GM12878 (cell line): ENCODE results near the gene ANKMY1. TPM values are rescaled to one million over a fixed set of nuclear protein-coding genes. Genes with fewer than 3 reads are reported as not detected.

Experiments used
- ATAC-seq: fragments of 200-7000 bp; cut with Tn5 transposase; 3 replicates; pipeline ENCODE4 v1.9.1; 2020; ENCODE audit warnings: mild to moderate bottlenecking, moderate library complexity
- BruUV-seq: library from RNA; stranded (reverse); fragments of 400-500 nt; replicated peaks from 2 replicates; lab custom pipeline; 2021; lab: Mats Ljungman, UMichigan
- CTCF ChIA-PET: fragments of 300-600 bp; sonication (Branson Sonifier 250); formaldehyde crosslinking; extraction: SDS; loops from one replicate; lab custom pipeline; 2021; ENCODE audit warnings: inconsistent platforms; lab: Yijun Ruan, JAX
- POLR2A ChIA-PET: fragments of 350-600 bp; formaldehyde crosslinking; extraction: SDS; loops from one replicate; lab custom pipeline; 2021; ENCODE audit warnings: inconsistent platforms; lab: Charles Lee
- RAD21 ChIA-PET: fragments of 300-600 bp; sonication (Branson Sonifier 250); formaldehyde crosslinking; loops from one replicate; lab custom pipeline; 2023; ENCODE audit warnings: antibody characterized with exemption; ENCODE audit not compliant: unreplicated experiment; lab: Charles Lee
- SMC1A ChIA-PET: fragments of 300-600 bp; sonication (Branson Sonifier 250); formaldehyde crosslinking; loops from one replicate; lab custom pipeline; 2023; ENCODE audit not compliant: unreplicated experiment, uncharacterized antibody; lab: Charles Lee
- DNase-seq: peaks from one replicate; pipeline ENCODE4 v3.0.0-alpha.2; 2011; ENCODE audit warnings: low read depth, low spot score
- FAIRE-seq: peaks from 3 replicates; lab custom pipeline; 2011; peaks lifted over from hg19 to GRCh38; lab: Jason Lieb, UNC
- H2AFZ ChIP-seq: 2 replicates; pipeline ENCODE4 v1.6.0; 2011; ENCODE audit warnings: low read depth, low read length, control low read depth; ENCODE audit not compliant: control insufficient read depth
- H3K27ac ChIP-seq: 2 replicates; pipeline ENCODE4 v1.5.1; 2011; ENCODE audit warnings: control low read depth; ENCODE audit not compliant: control insufficient read depth, insufficient read depth
- H3K27me3 ChIP-seq, 2 experiments: replicated peaks in 1 of 2; 2 replicates each; pipeline versions ENCODE4 v1.6.0 to v1.6.1; 2011; ENCODE audit warnings: low read length in 1 of 2; ENCODE audit not compliant: control insufficient read depth in 2 of 2, insufficient read depth in 2 of 2
- H3K36me3 ChIP-seq, 2 experiments: 2 replicates each; pipeline ENCODE4 v1.5.1; 2011; ENCODE audit warnings: low read length in 1 of 2; ENCODE audit not compliant: control insufficient read depth in 2 of 2, insufficient read depth in 2 of 2
- H3K4me1 ChIP-seq: 2 replicates; pipeline ENCODE4 v1.6.1; 2011; ENCODE audit warnings: mild to moderate bottlenecking, low read length, moderate library complexity, mixed read lengths; ENCODE audit not compliant: control insufficient read depth, insufficient read depth
- H3K4me2 ChIP-seq: 2 replicates; pipeline ENCODE4 v1.6.0; 2011; ENCODE audit warnings: control low read depth; ENCODE audit not compliant: control insufficient read depth, insufficient read depth
- H3K4me3 ChIP-seq: fragments of 200-600 bp; sonication (generic); 2 replicates; pipeline ENCODE4 v1.5.1; 2016
- H3K79me2 ChIP-seq: 2 replicates; pipeline ENCODE4 v1.6.0; 2011; ENCODE audit warnings: low read length; ENCODE audit not compliant: control insufficient read depth, insufficient read depth
- H3K9ac ChIP-seq: 2 replicates; pipeline ENCODE4 v1.8.0; 2011; ENCODE audit warnings: low read length, control low read depth, mixed read lengths; ENCODE audit not compliant: control insufficient read depth, insufficient read depth
- H3K9me3 ChIP-seq: replicated peaks from 3 replicates; pipeline ENCODE4 v1.5.1; 2011; ENCODE audit warnings: mild to moderate bottlenecking, low read length; ENCODE audit not compliant: control insufficient read depth, insufficient read depth
- H4K20me1 ChIP-seq: 2 replicates; pipeline ENCODE4 v1.6.0; 2011; ENCODE audit not compliant: control insufficient read depth, insufficient read depth
- BMI1 ChIP-seq: fragments of 450-650 bp; IDR thresholded peaks from 2 replicates; pipeline ENCODE4 v1.6.1; 2016; ENCODE audit warnings: mild to moderate bottlenecking, moderate library complexity, borderline replicate concordance
- whole genome bisulfite sequencing: methylation state at CpG from one replicate; pipeline ENCODE4 v1.1.6; 2016; ENCODE audit warnings: low lambda C conversion rate; ENCODE audit not compliant: insufficient replicate concordance, insufficient coverage; ENCODE audit errors: missing lambda C conversion rate; 5-methylcytosine and 5-hydroxymethylcytosine counted together
- in situ Hi-C: fragments of 300-500 bp; cut with MboI; formaldehyde crosslinking; loops from 9 replicates; pipeline ENCODE4 v1.14.3; 2018; ENCODE audit warnings: mixed read lengths
- intact Hi-C: fragments of 100-400 bp; cut with micrococcal nuclease; formaldehyde crosslinking; loops from one replicate; pipeline ENCODE4 v1.14.2; 2022; ENCODE audit not compliant: unreplicated experiment
- polyA plus RNA-seq, 11 experiments: library from polyadenylated mRNA; depleted of rRNA in 4 of 11; unstranded in 6 of 11; stranded (reverse) in 5 of 11; fragments of >200 nt; fragmentation: Nextera tagmentation in 4 of 11; fragmentation: Illumina TruSeq in 1 of 11; extraction: Ambion mirVana in 4 of 11; extraction: Trizol in 1 of 11; gene quantifications; 1 replicate in 1 of 11; 2 replicates in 10 of 11; pipeline versions ENCODE4 v1.2.1 to v1.2.3, GENCODE V29; 2011 to 2016; ENCODE audit warnings: inconsistent platforms in 2 of 11, missing spikeins in 2 of 11, low read depth in 1 of 11
- total RNA-seq, 4 experiments: library from RNA; depleted of rRNA in 3 of 4; stranded (reverse); fragments of >200 nt in 3 of 4; fragmentation: Illumina TruSeq in 1 of 4; extraction: Trizol in 1 of 4; gene quantifications; 2 replicates each; pipeline versions ENCODE4 v1.2.1 to v1.2.3, GENCODE V29; 2013 to 2021
- TF ChIP-seq, protein P1 (sequence below): fragments of 450-650 bp; IDR thresholded peaks from 2 replicates; pipeline ENCODE4 v1.6.1; 2016; ENCODE audit warnings: mild to moderate bottlenecking, moderate library complexity, borderline replicate concordance

The ANKMY1 gene
- total and polyA plus RNA-seq, 10 of the 15 experiments (the other 5 are each of a cell fraction or from before 2014, with no cell fraction given): 1.1 to 15.3 (median 11.1) TPM

DNA sequence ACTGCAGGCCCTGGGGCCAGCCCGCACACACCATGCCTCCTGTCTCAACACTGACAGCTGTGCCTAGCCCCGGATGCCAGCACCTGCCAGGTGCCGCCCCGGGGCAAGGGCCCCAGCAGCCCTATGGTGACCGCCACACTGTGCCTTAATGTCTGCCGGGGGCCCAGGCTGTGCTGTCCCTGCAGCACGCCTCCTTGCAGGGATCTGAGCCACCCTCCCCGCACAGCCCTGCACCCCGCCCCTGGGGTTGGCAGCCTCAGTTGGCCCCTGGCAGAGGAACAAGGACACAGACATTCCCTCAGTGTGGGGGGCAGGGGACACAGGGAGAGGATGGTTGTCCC is 20.3 kb upstream of the ANKMY1 start:
- Histone ChIP-seq H4K20me1 (no peaks in the 10 kb centered on the region; the same call in 1 of the 2 replicates), H3K9ac (no peak overlapping the region), H3K79me2 (peaks cover 6% of the 10 kb centered on the region), H3K4me2 (no peak overlapping the region), H3K27ac (no peak overlapping the region), H3K27me3 (no peaks in the 10 kb centered on the region), H3K9me3 (no peaks in the 10 kb centered on the region; the same call in 2 of the 3 replicates), H3K4me3 (no peak overlapping the region), H2AFZ (no peak overlapping the region), H3K36me3 (peaks cover 0 to 7% of the 10 kb centered on the region in 2 experiments; a peak in 3 of 4 replicates), H3K4me1 (peaks cover 27% of the 10 kb centered on the region)
- ChIA-PET SMC1A (no interaction called here), POLR2A (interaction anchor here (1.3 kb wide), 1 partner anchor 12 kb away, joined by 4 read pairs; no protein-coding TSS in a partner anchor), RAD21 (no interaction called here), CTCF (no interaction called here)
- ATAC-seq (no peak), DNase-seq (no peak), FAIRE-seq (no peak)
- WGBS: 98% methylated on average over 9 of the region's 9 CpGs
- in situ Hi-C loops (no loop called here), intact Hi-C loops (no loop called here)
- no TSS peak for BruUV-seq
- TF ChIP-seq, protein P1, sequence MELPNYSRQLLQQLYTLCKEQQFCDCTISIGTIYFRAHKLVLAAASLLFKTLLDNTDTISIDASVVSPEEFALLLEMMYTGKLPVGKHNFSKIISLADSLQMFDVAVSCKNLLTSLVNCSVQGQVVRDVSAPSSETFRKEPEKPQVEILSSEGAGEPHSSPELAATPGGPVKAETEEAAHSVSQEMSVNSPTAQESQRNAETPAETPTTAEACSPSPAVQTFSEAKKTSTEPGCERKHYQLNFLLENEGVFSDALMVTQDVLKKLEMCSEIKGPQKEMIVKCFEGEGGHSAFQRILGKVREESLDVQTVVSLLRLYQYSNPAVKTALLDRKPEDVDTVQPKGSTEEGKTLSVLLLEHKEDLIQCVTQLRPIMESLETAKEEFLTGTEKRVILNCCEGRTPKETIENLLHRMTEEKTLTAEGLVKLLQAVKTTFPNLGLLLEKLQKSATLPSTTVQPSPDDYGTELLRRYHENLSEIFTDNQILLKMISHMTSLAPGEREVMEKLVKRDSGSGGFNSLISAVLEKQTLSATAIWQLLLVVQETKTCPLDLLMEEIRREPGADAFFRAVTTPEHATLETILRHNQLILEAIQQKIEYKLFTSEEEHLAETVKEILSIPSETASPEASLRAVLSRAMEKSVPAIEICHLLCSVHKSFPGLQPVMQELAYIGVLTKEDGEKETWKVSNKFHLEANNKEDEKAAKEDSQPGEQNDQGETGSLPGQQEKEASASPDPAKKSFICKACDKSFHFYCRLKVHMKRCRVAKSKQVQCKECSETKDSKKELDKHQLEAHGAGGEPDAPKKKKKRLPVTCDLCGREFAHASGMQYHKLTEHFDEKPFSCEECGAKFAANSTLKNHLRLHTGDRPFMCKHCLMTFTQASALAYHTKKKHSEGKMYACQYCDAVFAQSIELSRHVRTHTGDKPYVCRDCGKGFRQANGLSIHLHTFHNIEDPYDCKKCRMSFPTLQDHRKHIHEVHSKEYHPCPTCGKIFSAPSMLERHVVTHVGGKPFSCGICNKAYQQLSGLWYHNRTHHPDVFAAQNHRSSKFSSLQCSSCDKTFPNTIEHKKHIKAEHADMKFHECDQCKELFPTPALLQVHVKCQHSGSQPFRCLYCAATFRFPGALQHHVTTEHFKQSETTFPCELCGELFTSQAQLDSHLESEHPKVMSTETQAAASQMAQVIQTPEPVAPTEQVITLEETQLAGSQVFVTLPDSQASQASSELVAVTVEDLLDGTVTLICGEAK: no peak
- no peak for TF ChIP-seq BMI1
